ENCODE results near the gene METAP1. TPM values are rescaled to one million over a fixed set of nuclear protein-coding genes. Genes with fewer than 3 reads are reported as not detected.
"Not testable (repeated sequence)": the region's sequence is repeated elsewhere in the genome, so short reads cannot be mapped to it uniquely, and the experiment has no call there.

Gene METAP1
- total RNA-seq, 2 donors from 2014 or later: 66.2 to 69.3 TPM

- H3K9ac ChIP-seq (ENCODE audit: low read depth in 2 of 2, low read length in 2 of 2): no peak overlapping the region
- no peak for DNase-seq
- no peak overlapping the region for H3K4me3 ChIP-seq
Measured at GRCh38 chr4:98967786-98968329, 27.7 kb upstream of the METAP1 start.

GRCh38 chr4:98969878-98970785 lies 25.4 kb upstream of the METAP1 start:
- Histone ChIP-seq H3K27ac (no peak overlapping the region), H3K9ac (ENCODE audit: low read depth in 2 of 2, low read length in 2 of 2) (no peak overlapping the region), H3K4me1 (no peaks in the 10 kb centered on the region), H3K9me3 (no peaks in the 10 kb centered on the region), H3K4me3 (no peak overlapping the region), H3K27me3 (no peaks in the 10 kb centered on the region), H3K36me3 (no peaks in the 10 kb centered on the region)
- no peak for DNase-seq
- TF ChIP-seq CTCF (IDR thresholded peaks at IDR 0.05): no peak
- intact Hi-C loops (cut with DNase I): no loop called here

More at GRCh38 chr4:98967786-98968329, 27.7 kb upstream of the METAP1 start:
- Histone ChIP-seq H3K27ac (no peak overlapping the region), H3K36me3 (no peaks in the 10 kb centered on the region), H3K9me3 (no peaks in the 10 kb centered on the region), H3K27me3 (no peaks in the 10 kb centered on the region), H3K4me1 (no peaks in the 10 kb centered on the region)
- intact Hi-C loops (cut with DNase I): no loop called here
- no peak for TF ChIP-seq CTCF (IDR thresholded peaks at IDR 0.05)

GRCh38 chr4:98976716-98977115 lies 18.8 kb upstream of the METAP1 start:
- Histone ChIP-seq H3K36me3 (no peaks in the 10 kb centered on the region), H3K27me3 (no peaks in the 10 kb centered on the region), H3K9ac (ENCODE audit: low read depth in 2 of 2, low read length in 2 of 2) (no peak overlapping the region), H3K9me3 (no peaks in the 10 kb centered on the region), H3K4me1 (no peaks in the 10 kb centered on the region), H3K27ac (no peak overlapping the region), H3K4me3 (no peak overlapping the region)
- DNase-seq: no peak
- no peak for TF ChIP-seq CTCF (IDR thresholded peaks at IDR 0.05)
- intact Hi-C loops (cut with DNase I): no loop called here

GRCh38 chr4:98977557-98977956 lies 18.0 kb upstream of the METAP1 start:
- H3K36me3 ChIP-seq: no peaks in the 10 kb centered on the region

GRCh38 chr4:98987720-98988119 lies 7.8 kb upstream of the METAP1 start:
- intact Hi-C loops (cut with DNase I): no loop called here
- no peaks in the 10 kb centered on the region for H3K27me3 ChIP-seq
- H3K36me3 ChIP-seq: no peaks in the 10 kb centered on the region
- H3K4me3 ChIP-seq: no peak overlapping the region
- no peak overlapping the region for H3K9ac ChIP-seq (ENCODE audit: low read depth in 2 of 2, low read length in 2 of 2)
- no peaks in the 10 kb centered on the region for H3K9me3 ChIP-seq
- no peak overlapping the region for H3K27ac ChIP-seq
- no peak for TF ChIP-seq CTCF (IDR thresholded peaks at IDR 0.05)
- no peaks in the 10 kb centered on the region for H3K4me1 ChIP-seq
- DNase-seq: no peak

More at GRCh38 chr4:98977557-98977956, 18.0 kb upstream of the METAP1 start:
- no peak for DNase-seq
- no peak overlapping the region for H3K27ac ChIP-seq
- no peak for TF ChIP-seq CTCF (IDR thresholded peaks at IDR 0.05)
- intact Hi-C loops (cut with DNase I): no loop called here
- H3K9me3 ChIP-seq: no peaks in the 10 kb centered on the region
- H3K4me3 ChIP-seq: no peak overlapping the region
- H3K9ac ChIP-seq (ENCODE audit: low read depth in 2 of 2, low read length in 2 of 2): no peak overlapping the region
- no peaks in the 10 kb centered on the region for H3K27me3 ChIP-seq
- no peaks in the 10 kb centered on the region for H3K4me1 ChIP-seq

- H3K27me3 ChIP-seq; H3K9me3 ChIP-seq; H3K4me1 ChIP-seq; H3K27ac ChIP-seq; H3K9ac ChIP-seq (ENCODE audit: low read depth in 2 of 2, low read length in 2 of 2); DNase-seq; H3K36me3 ChIP-seq; H3K4me3 ChIP-seq: not testable (repeated sequence)
- intact Hi-C loops (cut with DNase I): loop anchor here (5.0 kb wide), 1 partner anchor 526 kb away; no protein-coding TSS in a partner anchor
Measured at GRCh38 chr4:98992835-98993234, 2.7 kb upstream of the METAP1 start.

All from colonic mucosa (tissue), 4 donors.